ENCODE data around the gene TBC1D30.

GRCh38 chr12:64826234-64826633 is 1.8 kb downstream of the TBC1D30 start:
- no peak for TF ChIP-seq CTCF (IDR thresholded peaks at IDR 0.05; ENCODE audit: low read depth, low read length)
- TF ChIP-seq EZH2phosphoT487 (IDR thresholded peaks at IDR 0.05; ENCODE audit: low read depth) = no peak

All from OCI-LY3 (cell line).